IMR-90 (cell line): Measurements from ENCODE around the gene APOBEC3F. TPM values are rescaled to one million over a fixed set of nuclear protein-coding genes. Genes with fewer than 3 reads are reported as not detected.
"Not testable (repeated sequence)": the region's sequence is repeated elsewhere in the genome, so short reads cannot be mapped to it uniquely, and the experiment has no call there.

Experiments
- ATAC-seq: fragments of 200-7000 bp; cut with Tn5 transposase; 2 replicates; pipeline ENCODE4 v1.9.1; 2020; ENCODE audit warnings: low read depth, mild to moderate bottlenecking, moderate library complexity
- BruUV-seq: library from RNA; stranded (reverse); fragments of 400-500 nt; replicated peaks from 2 replicates; lab custom pipeline; 2021; lab: Mats Ljungman, UMichigan
- CTCF ChIA-PET: fragments of 300-600 bp; formaldehyde crosslinking; extraction: SDS; loops from one replicate; lab custom pipeline; 2021; ENCODE audit warnings: antibody characterized with exemption; lab: Yijun Ruan, JAX
- POLR2A ChIA-PET: fragments of 300-600 bp; sonication (Branson Sonifier 250); formaldehyde crosslinking; loops from one replicate; lab custom pipeline; 2022; ENCODE audit warnings: antibody characterized with exemption; ENCODE audit not compliant: unreplicated experiment; lab: Charles Lee
- DNase-seq: peaks from one replicate; pipeline ENCODE4 v3.0.0; 2013
- H2AFZ ChIP-seq: replicated peaks from 2 replicates; pipeline ENCODE3; 2013; ENCODE audit warnings: low read length, mild to moderate bottlenecking; ENCODE audit not compliant: poor library complexity
- H2AK5ac ChIP-seq: 2 replicates; pipeline ENCODE4 v1.6.1; 2013; ENCODE audit warnings: low read depth, low read length, inconsistent platforms
- H2AK9ac ChIP-seq: replicated peaks from 2 replicates; pipeline ENCODE3; 2013; ENCODE audit warnings: mild to moderate bottlenecking, low read depth, low read length, moderate library complexity; ENCODE audit not compliant: poor library complexity
- H2BK120ac ChIP-seq: 2 replicates; pipeline ENCODE4 v1.6.1; 2013; ENCODE audit warnings: low read depth, low read length, inconsistent platforms
- H2BK15ac ChIP-seq: 3 replicates; pipeline ENCODE4 v1.6.1; 2013; ENCODE audit warnings: low read depth, low read length, inconsistent platforms
- H2BK20ac ChIP-seq: 2 replicates; pipeline ENCODE4 v1.6.1; 2013; ENCODE audit warnings: low read depth, mild to moderate bottlenecking, inconsistent platforms, low read length, moderate library complexity
- H2BK5ac ChIP-seq: 2 replicates; pipeline ENCODE4 v1.6.1; 2013; ENCODE audit warnings: mild to moderate bottlenecking, low read depth, low read length, inconsistent platforms; ENCODE audit not compliant: poor library complexity, severe bottlenecking
- H3K14ac ChIP-seq: replicated peaks from 2 replicates; pipeline ENCODE4 v1.6.1; 2013; ENCODE audit warnings: low read depth, low read length, inconsistent platforms
- H3K18ac ChIP-seq: 2 replicates; pipeline ENCODE4 v1.6.1; 2013; ENCODE audit warnings: low read depth, low read length, control low read depth
- H3K23ac ChIP-seq: 2 replicates; pipeline ENCODE4 v1.6.1; 2013; ENCODE audit warnings: low read depth, low read length, inconsistent platforms
- H3K27ac ChIP-seq: 2 replicates; pipeline ENCODE4 v1.5.1; 2013; ENCODE audit warnings: mild to moderate bottlenecking, control low read depth, low read length; ENCODE audit not compliant: insufficient read depth
- H3K27me3 ChIP-seq: 2 replicates; pipeline ENCODE4 v1.6.1; 2013; ENCODE audit warnings: low read length; ENCODE audit not compliant: control insufficient read depth, insufficient read depth
- H3K36me3 ChIP-seq: 2 replicates; pipeline ENCODE4 v1.6.1; 2013; ENCODE audit warnings: low read length, mixed read lengths; ENCODE audit not compliant: control insufficient read depth, insufficient read depth
- H3K4ac ChIP-seq: 2 replicates; pipeline ENCODE4 v1.6.1; 2013; ENCODE audit warnings: low read depth, low read length, inconsistent platforms
- H3K4me1 ChIP-seq: 2 replicates; pipeline ENCODE4 v1.6.1; 2013; ENCODE audit warnings: low read length, mixed read lengths; ENCODE audit not compliant: control insufficient read depth, insufficient read depth
- H3K4me2 ChIP-seq: 2 replicates; pipeline ENCODE4 v1.6.1; 2013; ENCODE audit warnings: low read depth, mild to moderate bottlenecking, control low read depth, low read length, moderate library complexity
- H3K4me3 ChIP-seq: 2 replicates; pipeline ENCODE4 v1.5.1; 2013; ENCODE audit warnings: low read depth, mild to moderate bottlenecking, control low read depth, low read length, moderate library complexity; ENCODE audit not compliant: insufficient read depth
- H3K56ac ChIP-seq: 2 replicates; pipeline ENCODE4 v1.6.1; 2013; ENCODE audit warnings: low read length, inconsistent platforms; ENCODE audit not compliant: insufficient read depth; ENCODE audit errors: extremely low read depth
- H3K79me1 ChIP-seq, 2 experiments: 2 replicates each; pipeline ENCODE4 v1.6.1; 2013; ENCODE audit warnings: low read length in 2 of 2, inconsistent platforms in 1 of 2, low read depth in 1 of 2
- H3K9ac ChIP-seq: 2 replicates; pipeline ENCODE4 v1.6.1; 2013; ENCODE audit warnings: low read depth, low read length, control low read depth
- H3K9me1 ChIP-seq: 2 replicates; pipeline ENCODE4 v1.6.1; 2013; ENCODE audit warnings: low read length, inconsistent platforms; ENCODE audit not compliant: insufficient read depth
- H3K9me3 ChIP-seq: 2 replicates; pipeline ENCODE4 v1.6.1; 2013; ENCODE audit warnings: low read length; ENCODE audit not compliant: control insufficient read depth, insufficient read depth
- H4K20me1 ChIP-seq: 2 replicates; pipeline ENCODE4 v1.6.1; 2013; ENCODE audit warnings: low read length, inconsistent platforms; ENCODE audit not compliant: insufficient read depth
- H4K5ac ChIP-seq: 2 replicates; pipeline ENCODE4 v1.6.1; 2013; ENCODE audit warnings: mild to moderate bottlenecking, low read depth, low read length, control low read depth
- H4K8ac ChIP-seq, 2 experiments: 2 replicates each; pipeline ENCODE4 v1.6.1; 2013; ENCODE audit warnings: low read depth in 2 of 2, low read length in 2 of 2, control low read depth in 1 of 2, inconsistent platforms in 1 of 2
- H4K91ac ChIP-seq: 2 replicates; pipeline ENCODE4 v1.6.1; 2013; ENCODE audit warnings: low read depth, low read length, inconsistent platforms; ENCODE audit not compliant: insufficient read depth
- WGBS, 2 experiments: methylation state at CpG; one replicate each; pipeline versions ENCODE4 v1.1.5 to v1.1.7; 2013; ENCODE audit warnings: missing lambda C conversion rate in 2 of 2; ENCODE audit not compliant: insufficient read length in 1 of 2; ENCODE audit errors: extremely low coverage in 2 of 2; 5-methylcytosine and 5-hydroxymethylcytosine counted together
- dilution Hi-C: fragments of 300-500 bp; cut with HindIII; formaldehyde crosslinking; loops from one replicate; pipeline ENCODE4 v1.14.3; 2018; ENCODE audit warnings: low sequenced_read_pairs; ENCODE audit not compliant: unreplicated experiment
- in situ Hi-C: fragments of 300-500 bp; cut with MboI; formaldehyde crosslinking; loops from 3 replicates; pipeline ENCODE4 v1.14.3; 2019; ENCODE audit warnings: low sequenced_read_pairs, inconsistent platforms, mixed read lengths
- intact Hi-C: fragments of 100-400 bp; cut with micrococcal nuclease; formaldehyde crosslinking; loops from 2 replicates; pipeline ENCODE4 v1.10.0; 2022
- polyA plus RNA-seq, 3 experiments: library from polyadenylated mRNA; depleted of rRNA; stranded (reverse); fragments of >200 nt; gene quantifications; 2 replicates each; pipeline ENCODE4 v1.2.3, GENCODE V29; 2012; ENCODE audit warnings: low replicate concordance in 1 of 3
- total RNA-seq: library from RNA; depleted of rRNA; stranded (reverse); fragments of >200 nt; gene quantifications from 2 replicates; pipeline ENCODE4 v1.2.3, GENCODE V29; 2012

Gene APOBEC3F
- total and polyA plus RNA-seq, 2 of the 4 experiments (the other 2 are of a cell fraction), result 3.4 to 8.3 TPM

DNA sequence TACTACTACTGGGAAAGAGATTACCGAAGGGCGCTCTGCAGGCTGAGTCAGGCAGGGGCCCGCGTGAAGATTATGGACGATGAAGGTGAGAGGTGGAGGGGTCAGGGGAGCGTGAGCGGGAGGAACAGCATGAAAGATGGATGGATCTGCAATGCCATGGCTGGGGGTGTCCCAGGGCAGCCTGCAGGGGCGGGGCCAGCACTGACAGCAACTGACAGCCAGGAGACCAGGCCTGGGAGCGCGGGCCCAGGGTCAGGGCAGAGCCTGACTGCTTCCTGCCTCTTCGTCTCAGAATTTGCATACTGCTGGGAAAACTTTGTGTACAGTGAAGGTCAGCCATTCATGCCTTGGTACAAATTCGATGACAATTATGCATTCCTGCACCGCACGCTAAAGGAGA lies 4.5 kb downstream of the APOBEC3F start:
- DNase-seq, H3K9ac ChIP-seq, dilution Hi-C loops, H3K4me1 ChIP-seq, H3K9me3 ChIP-seq, H3K23ac ChIP-seq, H3K27ac ChIP-seq, H4K91ac ChIP-seq, ATAC-seq, H2AFZ ChIP-seq, H2AK5ac ChIP-seq, H3K18ac ChIP-seq, H3K4ac ChIP-seq, in situ Hi-C loops, H2BK120ac ChIP-seq, H4K8ac ChIP-seq, H4K20me1 ChIP-seq, H2AK9ac ChIP-seq, H3K56ac ChIP-seq, H3K4me3 ChIP-seq, H2BK15ac ChIP-seq, POLR2A ChIA-PET, H3K27me3 ChIP-seq, H2BK5ac ChIP-seq, H2BK20ac ChIP-seq, H3K9me1 ChIP-seq, H4K5ac ChIP-seq, BruUV-seq, H3K14ac ChIP-seq, H3K4me2 ChIP-seq, intact Hi-C loops: not testable (repeated sequence)
- CTCF ChIA-PET, result interaction anchor here (0.6 kb wide), 1 partner anchor 37 kb away, joined by 4 read pairs; no protein-coding TSS in a partner anchor
- peaks cover 14% of the 10 kb centered on the region for H3K36me3 ChIP-seq
- peaks cover 15 to 16% of the 10 kb centered on the region in 2 experiments for H3K79me1 ChIP-seq
- 75% methylated on average over 7 of the region's 14 CpGs; no CpG with 5 or more reads in 1 of the 2 experiments for WGBS, 2 experiments

DNA sequence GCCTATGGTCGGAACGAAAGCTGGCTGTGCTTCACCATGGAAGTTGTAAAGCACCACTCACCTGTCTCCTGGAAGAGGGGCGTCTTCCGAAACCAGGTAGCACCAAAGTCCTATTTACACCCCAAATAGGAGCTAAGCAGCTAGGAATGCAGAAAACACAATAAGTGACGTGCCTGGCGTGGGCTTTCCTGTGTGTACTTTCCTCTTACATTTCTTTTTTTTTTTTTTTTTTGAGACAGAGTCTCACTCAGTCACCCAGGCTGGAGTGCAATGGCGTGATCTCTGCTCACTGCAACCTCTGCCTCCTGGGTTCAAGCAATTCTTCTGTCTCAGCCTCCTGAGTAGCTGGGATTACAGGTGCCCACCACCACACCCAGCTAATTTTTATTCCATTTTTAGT lies 8.8 kb downstream of the APOBEC3F start:
- in situ Hi-C loops, CTCF ChIA-PET, dilution Hi-C loops, H2BK120ac ChIP-seq, H3K9me3 ChIP-seq, H4K5ac ChIP-seq, H2BK15ac ChIP-seq, H2AFZ ChIP-seq, H4K20me1 ChIP-seq, H3K4me2 ChIP-seq, H3K4ac ChIP-seq, H2BK5ac ChIP-seq, POLR2A ChIA-PET, intact Hi-C loops, H3K14ac ChIP-seq, H3K9ac ChIP-seq, H3K4me1 ChIP-seq, H2AK9ac ChIP-seq, H3K9me1 ChIP-seq, H4K91ac ChIP-seq, H3K36me3 ChIP-seq, H3K18ac ChIP-seq, BruUV-seq, ATAC-seq, H3K4me3 ChIP-seq, H3K23ac ChIP-seq, H3K27ac ChIP-seq, DNase-seq, H2AK5ac ChIP-seq, H2BK20ac ChIP-seq, H3K27me3 ChIP-seq, H3K79me1 ChIP-seq, H3K56ac ChIP-seq, H4K8ac ChIP-seq: not testable (repeated sequence)
- WGBS, 2 experiments, result 96% methylated on average over 5 of the region's 7 CpGs; no CpG with 5 or more reads in 1 of the 2 experiments
